Erythroblast (primary cell): Measurements from ENCODE around the gene EXT2.
A peak's percentile ranks its signal among the peaks of the same experiment; 100 is the strongest.

ENCODE experiments used
- DNase-seq, 2 experiments: peaks; one replicate each; lab custom pipeline; 2025; lab: John Stamatoyannopoulos, UW
- GATA1 ChIP-seq: IDR thresholded peaks from 2 replicates; pipeline ENCODE4 v1.6.1; 2011; ENCODE audit warnings: low read depth, mild to moderate bottlenecking, control low read depth, low read length, moderate library complexity
- POLR2A ChIP-seq: IDR thresholded peaks from 2 replicates; pipeline ENCODE4 v1.6.1; 2011; ENCODE audit warnings: mild to moderate bottlenecking, low read length

The EXT2 gene

DNA sequence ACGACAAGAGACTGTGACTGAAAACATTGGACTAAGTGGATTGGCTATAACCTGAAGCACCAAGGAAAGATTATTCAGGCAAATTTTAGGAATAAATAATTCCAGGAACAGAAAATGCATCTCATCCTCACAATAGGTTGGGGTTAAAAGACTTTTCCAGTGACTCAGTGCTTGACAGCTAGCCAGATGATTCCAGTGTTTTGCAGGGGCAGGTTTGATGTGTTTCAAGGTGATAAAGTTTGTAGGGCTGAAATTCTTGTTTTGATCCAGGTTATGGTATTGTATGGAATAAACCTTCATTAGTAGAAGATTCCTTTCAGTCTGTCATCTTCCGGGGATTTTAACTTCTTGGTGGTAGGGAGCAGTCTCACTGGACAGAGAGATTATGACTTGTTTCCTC is 2.3 kb downstream of the EXT2 start:
- DNase-seq, result no peak
- no peak for TF ChIP-seq POLR2A
- no peak for TF ChIP-seq GATA1

- DNase-seq, result no peak
- TF ChIP-seq GATA1 (no peak), POLR2A (no peak)
Observed at GRCh38 chr11:44101098-44101497, 5.6 kb downstream of the EXT2 start.

GRCh38 chr11:44104481-44105294 is 9.2 kb downstream of the EXT2 start:
- no peak for DNase-seq
- TF ChIP-seq GATA1 (no peak), POLR2A (no peak)

DNA sequence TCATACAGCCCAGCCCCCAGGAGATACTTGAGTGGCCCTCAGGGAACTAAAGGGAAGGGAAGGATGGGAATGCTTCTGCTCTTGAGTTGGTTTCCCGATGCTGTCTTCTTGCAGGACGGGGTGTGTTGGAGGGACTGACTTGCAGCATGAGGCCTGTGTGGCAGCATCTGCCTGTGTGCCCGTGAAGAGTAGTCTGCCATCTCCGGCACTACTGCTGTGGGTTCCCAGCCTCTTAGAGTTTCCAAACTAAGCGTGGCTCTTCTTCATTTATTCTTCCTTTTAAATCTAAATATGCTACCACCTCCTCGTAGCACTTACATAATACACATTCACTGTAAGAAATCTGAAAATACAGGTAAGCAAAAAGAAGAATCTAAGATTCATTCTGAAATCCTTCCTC is 12.8 kb downstream of the EXT2 start:
- TF ChIP-seq GATA1, result no peak
- TF ChIP-seq POLR2A, result no peak
- no peak for DNase-seq

- DNase-seq, result peak; percentile 55 to 70
- TF ChIP-seq GATA1 (no peak), POLR2A (no peak)
Observed at GRCh38 chr11:44110231-44110679, 14.8 kb downstream of the EXT2 start.

- no peak for DNase-seq
- TF ChIP-seq GATA1, result no peak
- TF ChIP-seq POLR2A, result no peak
Observed at GRCh38 chr11:44112091-44112821, 16.8 kb downstream of the EXT2 start.

DNA sequence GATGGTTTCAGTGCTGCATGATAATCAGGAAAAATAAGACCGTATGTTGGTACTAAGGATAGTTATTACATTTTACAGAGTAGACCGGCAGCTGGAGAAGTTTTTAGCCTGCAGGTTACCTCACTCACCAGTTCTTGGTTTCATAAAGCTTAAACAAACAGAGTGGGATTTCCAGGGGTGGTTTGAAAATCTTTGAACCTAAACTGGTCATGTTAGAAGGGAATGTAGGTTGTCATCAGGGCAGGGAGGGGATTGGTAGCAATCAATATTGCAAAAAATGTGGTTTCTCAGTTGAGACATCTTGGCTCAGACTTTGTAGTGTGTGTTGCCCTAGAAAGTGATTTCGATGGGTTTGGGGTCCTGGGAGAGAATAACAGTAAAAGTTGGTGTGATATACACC is 17.5 kb downstream of the EXT2 start:
- DNase-seq, result no peak
- TF ChIP-seq GATA1 (no peak), POLR2A (no peak)

- TF ChIP-seq POLR2A, result no peak
- no peak for TF ChIP-seq GATA1
Observed at GRCh38 chr11:44113572-44113971, 18.1 kb downstream of the EXT2 start.

DNA sequence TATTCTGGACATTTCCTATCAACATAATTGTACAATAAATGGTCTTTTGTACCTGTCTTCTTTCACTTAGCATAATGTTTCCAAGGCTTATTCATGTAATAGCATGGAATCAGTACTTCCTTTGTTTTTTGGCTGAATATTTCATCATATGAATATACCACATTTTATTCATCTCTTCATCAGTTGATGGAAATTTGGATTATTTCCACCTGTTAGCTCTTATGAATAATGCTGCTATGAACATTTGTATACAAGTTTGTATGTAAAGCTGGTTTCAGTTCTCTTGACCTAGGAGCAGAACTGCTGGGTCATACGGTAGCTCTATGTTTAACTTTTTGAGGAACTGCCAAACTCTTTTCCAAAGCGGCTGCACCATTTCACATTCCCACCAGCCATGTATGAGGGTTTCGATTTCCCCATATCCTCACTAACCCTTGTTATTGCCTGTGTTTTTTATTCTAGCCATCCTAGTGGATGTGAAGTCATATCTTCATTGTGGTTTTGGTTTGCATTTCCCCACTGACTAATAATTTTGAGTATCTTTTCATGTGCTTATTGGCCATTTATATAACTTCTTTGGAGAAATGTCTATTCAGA is 20.9 kb downstream of the EXT2 start:
- TF ChIP-seq POLR2A (no peak), GATA1 (no peak)
- no peak for DNase-seq

More at GRCh38 chr11:44113572-44113971, 18.1 kb downstream of the EXT2 start:
- no peak for DNase-seq

DNA sequence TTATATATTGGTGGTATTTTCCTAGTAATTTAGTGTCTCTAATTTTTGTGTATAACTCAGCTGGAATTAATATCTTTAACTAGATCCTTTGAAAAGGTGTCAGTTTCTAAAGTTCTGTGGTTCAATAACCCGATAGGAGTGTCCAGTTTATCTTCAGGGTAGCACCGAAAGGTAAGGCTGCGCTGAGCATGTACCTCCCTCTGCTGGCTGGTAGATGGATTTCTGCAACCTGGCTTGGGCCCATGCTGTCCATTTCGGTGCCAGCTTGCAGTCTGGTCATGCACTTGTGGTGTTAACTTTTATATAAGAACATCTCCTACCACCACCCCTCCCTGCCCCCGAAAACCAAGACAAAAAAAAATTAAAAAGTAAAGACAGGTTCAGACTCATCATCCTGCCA is 24.7 kb downstream of the EXT2 start:
- peak; percentile 12 to 13 for DNase-seq
- TF ChIP-seq GATA1 (no peak), POLR2A (no peak)

DNA sequence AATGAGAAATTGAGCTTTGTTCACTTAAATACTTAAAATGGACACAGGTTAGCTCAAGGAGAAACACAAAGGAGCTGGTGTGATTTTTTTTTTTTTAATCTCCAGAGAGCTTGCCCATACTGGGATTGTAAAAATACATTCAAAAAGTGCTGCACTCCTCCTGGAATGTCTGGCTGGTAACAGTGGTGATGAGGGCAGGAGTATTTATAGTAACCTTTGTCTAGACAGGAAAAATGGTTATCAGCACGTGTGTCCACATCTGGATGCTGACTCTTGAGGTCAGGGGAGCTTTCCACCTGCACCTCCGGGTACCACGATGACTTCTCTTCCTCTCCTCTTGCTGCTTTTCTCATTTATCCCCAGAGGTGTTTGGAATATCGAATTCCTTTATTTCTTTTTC is 30.1 kb downstream of the EXT2 start:
- DNase-seq, result no peak
- TF ChIP-seq POLR2A (no peak), GATA1 (no peak)

GRCh38 chr11:44126304-44126703 is 30.8 kb downstream of the EXT2 start:
- DNase-seq, result no peak
- TF ChIP-seq POLR2A (no peak), GATA1 (no peak)

DNA sequence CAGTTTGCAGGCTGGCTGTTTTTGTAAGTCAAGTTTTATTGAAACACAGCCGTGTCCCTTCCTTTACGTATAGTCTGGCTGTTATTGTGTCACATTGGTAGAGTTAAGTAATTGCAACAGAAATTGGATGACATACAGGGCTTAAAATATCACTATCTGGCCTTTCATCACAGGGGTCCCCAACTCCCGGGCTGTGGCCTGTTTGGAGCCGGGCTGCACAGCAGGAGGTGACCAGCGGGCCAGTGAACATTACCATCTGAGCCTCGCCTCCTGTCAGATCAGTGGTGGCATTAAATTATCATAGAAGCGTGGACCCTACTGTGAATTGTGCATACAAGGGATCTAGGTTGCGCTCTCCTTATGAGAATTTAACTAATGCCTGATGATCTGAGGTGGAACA is 31.7 kb downstream of the EXT2 start:
- no peak for TF ChIP-seq GATA1
- TF ChIP-seq POLR2A, result no peak
- no peak for DNase-seq

DNA sequence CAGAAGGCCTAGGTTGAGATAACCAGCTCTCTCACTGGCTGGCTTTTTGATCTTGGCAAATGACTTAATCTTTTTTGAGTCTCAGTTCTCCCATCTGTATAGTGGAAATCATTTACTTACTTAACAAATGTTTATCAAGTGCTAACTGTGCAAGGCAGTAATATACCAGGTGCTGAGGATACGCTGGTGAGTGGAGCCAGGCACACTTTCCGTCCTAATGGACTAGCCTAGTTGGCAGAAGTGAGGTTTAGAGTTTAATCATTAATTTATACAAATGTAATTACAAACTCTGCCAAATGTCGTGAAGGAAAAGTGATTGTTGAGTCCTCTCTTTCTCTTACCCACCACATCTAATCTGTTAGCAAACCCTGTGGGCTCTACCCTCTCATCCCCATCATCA is 33.3 kb downstream of the EXT2 start:
- DNase-seq, result no peak
- TF ChIP-seq GATA1 (no peak), POLR2A (no peak)
